Liver (tissue), 9 donors: ENCODE data around the gene VPS72. TPM values are rescaled to one million over a fixed set of nuclear protein-coding genes. Genes with fewer than 3 reads are reported as not detected.

Source experiments
- DNase-seq: peaks from one replicate; pipeline ENCODE4 v3.0.0-alpha.2; 2017; ENCODE audit warnings: low spot score
- H3K27ac ChIP-seq, 2 donors: one replicate each; pipeline ENCODE4 v1.7.0; 2013; ENCODE audit warnings: inconsistent platforms in 2 of 2, low read length in 2 of 2, control low read depth in 1 of 2, low read depth in 1 of 2, mild to moderate bottlenecking in 1 of 2
- H3K27me3 ChIP-seq, 4 donors: one replicate each; pipeline versions ENCODE4 v1.6.1 to v1.7.0; 2013; ENCODE audit warnings: low read length in 3 of 4, inconsistent platforms in 1 of 4, mild to moderate bottlenecking in 1 of 4, moderate library complexity in 1 of 4; ENCODE audit not compliant: control insufficient read depth in 4 of 4, insufficient read depth in 4 of 4
- H3K36me3 ChIP-seq, 4 donors: one replicate each; pipeline versions ENCODE4 v1.6.1 to v1.7.0; 2013; ENCODE audit warnings: low read length in 3 of 4, mild to moderate bottlenecking in 3 of 4, low read depth in 1 of 4, moderate library complexity in 1 of 4; ENCODE audit not compliant: control insufficient read depth in 4 of 4, insufficient read depth in 3 of 4
- H3K4me1 ChIP-seq, 4 donors: one replicate each; pipeline versions ENCODE4 v1.6.1 to v1.7.0; 2013; ENCODE audit warnings: low read length in 3 of 4, mild to moderate bottlenecking in 3 of 4, moderate library complexity in 1 of 4; ENCODE audit not compliant: control insufficient read depth in 4 of 4, insufficient read depth in 4 of 4
- H3K4me3 ChIP-seq, 3 donors: one replicate each; pipeline versions ENCODE4 v1.6.1 to v1.7.0; 2013; ENCODE audit warnings: low read length in 3 of 3, control low read depth in 1 of 3, low read depth in 1 of 3, mild to moderate bottlenecking in 1 of 3
- H3K9ac ChIP-seq, 2 donors: one replicate each; pipeline ENCODE4 v1.7.0; 2013; ENCODE audit warnings: low read length in 2 of 2, mild to moderate bottlenecking in 2 of 2, moderate library complexity in 2 of 2, control low read depth in 1 of 2, low read depth in 1 of 2
- H3K9me3 ChIP-seq, 4 donors: one replicate each; pipeline versions ENCODE4 v1.6.1 to v1.7.0; 2013; ENCODE audit warnings: low read length in 3 of 4; ENCODE audit not compliant: control insufficient read depth in 4 of 4
- CTCF ChIP-seq: fragments of 150-350 bp; IDR thresholded peaks from 2 replicates; pipeline ENCODE4 v1.5.1; 2017; ENCODE audit warnings: improper control_type of control experiment, low read depth, low read length; ENCODE audit not compliant: missing input control
- EGR1 ChIP-seq, 2 donors: IDR thresholded peaks; 2 replicates each; pipeline ENCODE4 v1.6.1; 2016 to 2018; ENCODE audit warnings: antibody characterized with exemption in 2 of 2, low read depth in 2 of 2
- FOXA1 ChIP-seq: IDR thresholded peaks from 2 replicates; pipeline ENCODE4 v1.6.1; 2016; ENCODE audit warnings: antibody characterized with exemption
- FOXA2 ChIP-seq: IDR thresholded peaks from 2 replicates; pipeline ENCODE4 v1.6.1; 2016; ENCODE audit warnings: antibody characterized with exemption
- GABPA ChIP-seq, 2 donors: IDR thresholded peaks in 1 of 2; conservative IDR thresholded peaks in 1 of 2; 2 replicates each; pipeline ENCODE4 v1.6.1; 2016; ENCODE audit warnings: antibody characterized with exemption in 2 of 2, mild to moderate bottlenecking in 1 of 2, moderate library complexity in 1 of 2
- HNF4A ChIP-seq, 2 donors: conservative IDR thresholded peaks; 2 replicates each; pipeline ENCODE4 v1.6.1; 2016; ENCODE audit warnings: antibody characterized with exemption in 2 of 2, mild to moderate bottlenecking in 2 of 2
- HNF4G ChIP-seq: IDR thresholded peaks from 2 replicates; pipeline ENCODE4 v1.6.1; 2016; ENCODE audit warnings: antibody characterized with exemption
- JUND ChIP-seq, 2 donors: IDR thresholded peaks; 2 replicates each; pipeline ENCODE4 v1.6.1; 2016; ENCODE audit warnings: antibody characterized with exemption in 2 of 2
- NR2F2 ChIP-seq: IDR thresholded peaks from 2 replicates; pipeline ENCODE4 v1.6.1; 2016; ENCODE audit warnings: antibody characterized with exemption
- RAD21 ChIP-seq, 2 donors: IDR thresholded peaks; 2 replicates each; pipeline ENCODE4 v1.6.1; 2016; ENCODE audit warnings: antibody characterized with exemption in 2 of 2, mild to moderate bottlenecking in 2 of 2
- REST ChIP-seq: IDR thresholded peaks from 2 replicates; pipeline ENCODE4 v1.6.1; 2016; ENCODE audit warnings: antibody characterized with exemption, mild to moderate bottlenecking
- RXRA ChIP-seq, 2 donors: IDR thresholded peaks; 2 replicates each; pipeline ENCODE4 v1.6.1; 2017 to 2018; ENCODE audit warnings: antibody characterized with exemption in 2 of 2, mild to moderate bottlenecking in 1 of 2
- SP1 ChIP-seq: IDR thresholded peaks from 2 replicates; pipeline ENCODE4 v1.6.1; 2018; ENCODE audit warnings: antibody characterized with exemption, mild to moderate bottlenecking
- TAF1 ChIP-seq: conservative IDR thresholded peaks from 2 replicates; pipeline ENCODE4 v1.6.1; 2016; ENCODE audit warnings: antibody characterized with exemption, mild to moderate bottlenecking
- YY1 ChIP-seq: IDR thresholded peaks from 2 replicates; pipeline ENCODE4 v1.6.1; 2016; ENCODE audit warnings: antibody characterized with exemption, mild to moderate bottlenecking
- WGBS: extraction: QIAGEN DNeasy Blood & Tissue Kit; methylation state at CpG from one replicate; pipeline ENCODE4 v1.1.7; 2013; 5-methylcytosine and 5-hydroxymethylcytosine counted together
- polyA plus RNA-seq, 2 donors: library from polyadenylated mRNA; stranded (reverse) in 1 of 2; unstranded in 1 of 2; fragments of 200-250 nt in 1 of 2; fragments of >200 nt in 1 of 2; fragmentation: Nextera tagmentation in 1 of 2; extraction: Ambion mirVana in 1 of 2; gene quantifications; one replicate each; pipeline versions ENCODE4 v1.2.1 to v1.2.3, GENCODE V29; 2013 to 2015
- total RNA-seq, 2 donors: library from RNA; depleted of rRNA; stranded (reverse); fragments of >200 nt; gene quantifications; one replicate each; pipeline ENCODE4 v1.2.3, GENCODE V29; 2014
- TF ChIP-seq, protein P1 (sequence below): IDR thresholded peaks from 2 replicates; pipeline ENCODE4 v1.6.1; 2016; ENCODE audit warnings: antibody characterized with exemption
- TF ChIP-seq, protein P2 (sequence below): IDR thresholded peaks from 2 replicates; pipeline ENCODE4 v1.6.1; 2016; ENCODE audit warnings: antibody characterized with exemption
- TF ChIP-seq, protein P3 (sequence below): IDR thresholded peaks from 2 replicates; pipeline ENCODE4 v1.6.1; 2016; ENCODE audit warnings: antibody characterized with exemption
- donor health status: healthy.
- donor health status: healthy.
- donor health status: healthy.
- donor health status: healthy.
- donor health status: healthy.

Gene VPS72
- total and polyA plus RNA-seq, 4 donors, result 10.7 to 16.0 (median 11.9) TPM

GRCh38 chr1:151159373-151159772 lies 30.6 kb downstream of the VPS72 start:
- DNase-seq, result no peak
- H3K4me3 ChIP-seq, result no peak overlapping the region
- peaks cover 2 to 35% (median 14%) of the 10 kb centered on the region in 4 donors for H3K36me3 ChIP-seq

DNA sequence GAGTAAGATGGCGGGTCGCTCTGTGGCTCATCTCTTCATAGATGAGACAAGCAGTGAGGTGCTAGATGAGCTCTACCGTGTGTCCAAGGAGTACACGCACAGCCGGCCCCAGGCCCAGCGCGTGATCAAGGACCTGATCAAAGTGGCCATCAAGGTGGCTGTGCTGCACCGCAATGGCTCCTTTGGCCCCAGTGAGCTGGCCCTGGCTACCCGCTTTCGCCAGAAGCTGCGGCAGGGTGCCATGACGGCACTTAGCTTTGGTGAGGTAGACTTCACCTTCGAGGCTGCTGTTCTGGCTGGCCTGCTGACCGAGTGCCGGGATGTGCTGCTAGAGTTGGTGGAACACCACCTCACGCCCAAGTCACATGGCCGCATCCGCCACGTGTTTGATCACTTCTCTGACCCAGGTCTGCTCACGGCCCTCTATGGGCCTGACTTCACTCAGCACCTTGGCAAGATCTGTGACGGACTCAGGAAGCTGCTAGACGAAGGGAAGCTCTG lies 31.2 kb downstream of the VPS72 start:
- TF ChIP-seq JUND (IDR thresholded peaks at IDR 0.05), result no peak
- no peak for TF ChIP-seq HNF4G
- TF ChIP-seq REST, result no peak
- no peak for TF ChIP-seq HNF4A (conservative IDR thresholded peaks at IDR 0.05)
- TF ChIP-seq YY1, result no peak
- TF ChIP-seq NR2F2, result no peak
- TF ChIP-seq CTCF, result no peak
- no peak for TF ChIP-seq RXRA (IDR thresholded peaks at IDR 0.05)
- no peak for TF ChIP-seq SP1
- no peak for TF ChIP-seq EGR1 (IDR thresholded peaks at IDR 0.05; ENCODE audit: low read depth in 2 of 2)
- TF ChIP-seq RAD21 (IDR thresholded peaks at IDR 0.05), result no peak
- no peak for TF ChIP-seq TAF1
- TF ChIP-seq FOXA2, result no peak
- no peak for TF ChIP-seq GABPA (IDR thresholded peaks at IDR 0.05 in 1 of 2, conservative IDR thresholded peaks at IDR 0.05 in 1 of 2)
- TF ChIP-seq, protein P1, sequence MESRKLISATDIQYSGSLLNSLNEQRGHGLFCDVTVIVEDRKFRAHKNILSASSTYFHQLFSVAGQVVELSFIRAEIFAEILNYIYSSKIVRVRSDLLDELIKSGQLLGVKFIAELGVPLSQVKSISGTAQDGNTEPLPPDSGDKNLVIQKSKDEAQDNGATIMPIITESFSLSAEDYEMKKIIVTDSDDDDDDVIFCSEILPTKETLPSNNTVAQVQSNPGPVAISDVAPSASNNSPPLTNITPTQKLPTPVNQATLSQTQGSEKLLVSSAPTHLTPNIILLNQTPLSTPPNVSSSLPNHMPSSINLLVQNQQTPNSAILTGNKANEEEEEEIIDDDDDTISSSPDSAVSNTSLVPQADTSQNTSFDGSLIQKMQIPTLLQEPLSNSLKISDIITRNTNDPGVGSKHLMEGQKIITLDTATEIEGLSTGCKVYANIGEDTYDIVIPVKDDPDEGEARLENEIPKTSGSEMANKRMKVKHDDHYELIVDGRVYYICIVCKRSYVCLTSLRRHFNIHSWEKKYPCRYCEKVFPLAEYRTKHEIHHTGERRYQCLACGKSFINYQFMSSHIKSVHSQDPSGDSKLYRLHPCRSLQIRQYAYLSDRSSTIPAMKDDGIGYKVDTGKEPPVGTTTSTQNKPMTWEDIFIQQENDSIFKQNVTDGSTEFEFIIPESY, result no peak
- TF ChIP-seq, protein P2, sequence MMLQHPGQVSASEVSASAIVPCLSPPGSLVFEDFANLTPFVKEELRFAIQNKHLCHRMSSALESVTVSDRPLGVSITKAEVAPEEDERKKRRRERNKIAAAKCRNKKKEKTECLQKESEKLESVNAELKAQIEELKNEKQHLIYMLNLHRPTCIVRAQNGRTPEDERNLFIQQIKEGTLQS, result no peak
- TF ChIP-seq FOXA1, result no peak
- TF ChIP-seq, protein P3, sequence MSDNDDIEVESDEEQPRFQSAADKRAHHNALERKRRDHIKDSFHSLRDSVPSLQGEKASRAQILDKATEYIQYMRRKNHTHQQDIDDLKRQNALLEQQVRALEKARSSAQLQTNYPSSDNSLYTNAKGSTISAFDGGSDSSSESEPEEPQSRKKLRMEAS, result no peak
- Histone ChIP-seq H3K4me1 (peaks cover 0 to 3% (median 0%) of the 10 kb centered on the region in 4 donors), H3K9ac (no peak overlapping the region), H3K9me3 (no peaks in the 10 kb centered on the region), H3K36me3 (peaks cover 2 to 35% (median 14%) of the 10 kb centered on the region in 4 donors), H3K27me3 (no peaks in the 10 kb centered on the region), H3K27ac (no peak overlapping the region), H3K4me3 (no peak overlapping the region)
- no peak for DNase-seq
- WGBS, result 89% methylated on average over 22 of the region's 22 CpGs

More at GRCh38 chr1:151159373-151159772, 30.6 kb downstream of the VPS72 start:
- Histone ChIP-seq H3K27ac (no peak overlapping the region), H3K27me3 (no peaks in the 10 kb centered on the region), H3K9me3 (no peaks in the 10 kb centered on the region), H3K9ac (no peak overlapping the region), H3K4me1 (peaks cover 0 to 7% (median 5%) of the 10 kb centered on the region in 4 donors)
- no peak for TF ChIP-seq SP1
- no peak for TF ChIP-seq JUND (IDR thresholded peaks at IDR 0.05)
- TF ChIP-seq YY1, result no peak
- no peak for TF ChIP-seq EGR1 (IDR thresholded peaks at IDR 0.05; ENCODE audit: low read depth in 2 of 2)
- TF ChIP-seq, protein P3, result no peak
